GM21367 (cell line): Measurements from ENCODE around the gene MUC5AC.
"Not testable (repeated sequence)": the region's sequence is repeated elsewhere in the genome, so short reads cannot be mapped to it uniquely, and the experiment has no call there.

ENCODE experiments used
- ATAC-seq: cut with Tn5 transposase; IDR thresholded peaks from one replicate; pipeline ENCODE4 v1.9.1; 2021; ENCODE audit not compliant: unreplicated experiment

MUC5AC gene

DNA sequence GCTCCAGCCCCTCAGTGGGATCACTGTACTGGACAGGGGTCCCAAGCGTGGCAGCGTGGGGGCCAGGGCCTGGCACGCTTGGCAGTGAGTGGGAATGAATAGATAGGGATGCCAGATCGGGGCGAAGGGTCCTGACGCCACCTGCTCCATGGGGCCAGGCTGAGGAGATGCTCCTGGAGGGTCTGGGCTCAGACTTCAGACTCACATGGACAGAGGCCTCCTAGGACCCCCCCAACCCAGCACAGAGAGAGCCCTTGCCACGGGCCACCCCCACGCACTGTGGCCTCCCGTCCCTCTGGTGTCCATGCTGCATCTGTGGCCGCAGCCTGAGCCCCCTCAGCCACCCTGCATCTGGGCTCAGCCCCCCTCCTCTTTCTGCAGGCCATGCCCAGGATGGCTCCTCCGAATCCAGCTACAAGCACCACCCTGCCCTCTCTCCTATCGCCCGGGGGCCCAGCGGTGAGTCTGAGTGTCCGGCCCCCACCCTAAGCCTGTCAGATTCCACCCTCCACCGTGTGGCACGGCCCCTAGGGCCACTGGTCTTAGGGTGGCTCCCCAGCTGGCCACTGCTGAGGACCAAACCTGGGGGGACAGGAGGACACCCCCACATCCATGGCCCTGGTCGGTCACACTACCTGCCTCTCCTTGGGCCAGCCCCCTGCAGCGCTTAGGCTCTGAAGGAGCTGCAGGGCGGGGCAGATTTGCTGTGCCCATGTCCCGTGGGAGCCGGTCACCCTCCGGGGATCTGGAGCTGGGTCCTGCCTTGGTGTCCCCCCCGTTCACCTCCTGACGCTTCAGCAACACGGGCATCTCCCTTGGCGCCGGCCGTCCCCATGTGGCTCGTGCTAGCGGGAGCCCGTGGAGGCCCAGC lies 2.7 kb downstream of the MUC5AC start:
- no peak for ATAC-seq

DNA sequence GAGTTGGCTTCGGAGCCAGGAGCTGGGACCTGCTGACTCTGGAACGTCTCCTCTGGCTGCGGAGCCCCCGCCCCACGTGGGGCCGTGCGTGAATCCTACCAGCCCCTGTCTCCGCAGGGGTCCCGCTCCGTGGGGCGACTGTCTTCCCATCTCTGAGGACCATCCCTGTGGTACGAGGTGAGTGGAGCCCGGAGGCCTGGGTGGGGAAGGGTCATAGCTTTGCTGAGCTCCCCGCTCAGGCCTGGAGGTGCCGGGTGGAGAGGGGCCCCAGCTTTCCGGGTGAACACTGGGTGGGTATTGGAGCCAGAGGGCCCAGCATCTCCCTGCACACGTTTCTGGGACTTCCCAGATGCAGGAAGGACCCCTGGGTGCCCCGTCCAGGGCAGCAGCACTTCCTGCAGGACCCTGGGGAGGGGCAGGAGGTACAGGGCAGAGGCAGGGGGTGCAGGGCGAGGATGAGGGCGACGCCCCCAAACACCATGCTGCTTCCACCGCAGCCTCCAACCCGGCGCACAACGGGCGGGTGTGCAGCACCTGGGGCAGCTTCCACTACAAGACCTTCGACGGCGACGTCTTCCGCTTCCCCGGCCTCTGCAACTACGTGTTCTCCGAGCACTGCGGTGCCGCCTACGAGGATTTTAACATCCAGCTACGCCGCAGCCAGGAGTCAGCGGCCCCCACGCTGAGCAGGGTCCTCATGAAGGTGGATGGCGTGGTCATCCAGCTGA lies 3.8 kb downstream of the MUC5AC start:
- ATAC-seq, result no peak

DNA sequence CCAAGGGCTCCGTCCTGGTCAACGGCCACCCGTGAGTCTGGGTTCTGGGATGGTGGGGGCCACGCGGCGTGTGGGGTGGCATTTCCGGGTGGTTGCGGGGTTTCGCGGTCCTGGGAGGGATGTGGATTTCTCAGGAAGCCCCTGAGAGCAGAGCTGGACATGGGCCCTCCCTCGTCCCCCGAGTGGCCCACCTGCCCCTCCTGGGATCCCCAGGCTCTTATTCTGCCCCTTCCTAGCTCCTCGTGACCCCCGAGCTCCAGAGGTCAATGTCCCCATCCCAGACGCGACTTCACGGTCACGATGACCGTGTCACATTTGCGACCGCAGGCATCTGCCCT lies 4.4 kb downstream of the MUC5AC start:
- ATAC-seq, result no peak

DNA sequence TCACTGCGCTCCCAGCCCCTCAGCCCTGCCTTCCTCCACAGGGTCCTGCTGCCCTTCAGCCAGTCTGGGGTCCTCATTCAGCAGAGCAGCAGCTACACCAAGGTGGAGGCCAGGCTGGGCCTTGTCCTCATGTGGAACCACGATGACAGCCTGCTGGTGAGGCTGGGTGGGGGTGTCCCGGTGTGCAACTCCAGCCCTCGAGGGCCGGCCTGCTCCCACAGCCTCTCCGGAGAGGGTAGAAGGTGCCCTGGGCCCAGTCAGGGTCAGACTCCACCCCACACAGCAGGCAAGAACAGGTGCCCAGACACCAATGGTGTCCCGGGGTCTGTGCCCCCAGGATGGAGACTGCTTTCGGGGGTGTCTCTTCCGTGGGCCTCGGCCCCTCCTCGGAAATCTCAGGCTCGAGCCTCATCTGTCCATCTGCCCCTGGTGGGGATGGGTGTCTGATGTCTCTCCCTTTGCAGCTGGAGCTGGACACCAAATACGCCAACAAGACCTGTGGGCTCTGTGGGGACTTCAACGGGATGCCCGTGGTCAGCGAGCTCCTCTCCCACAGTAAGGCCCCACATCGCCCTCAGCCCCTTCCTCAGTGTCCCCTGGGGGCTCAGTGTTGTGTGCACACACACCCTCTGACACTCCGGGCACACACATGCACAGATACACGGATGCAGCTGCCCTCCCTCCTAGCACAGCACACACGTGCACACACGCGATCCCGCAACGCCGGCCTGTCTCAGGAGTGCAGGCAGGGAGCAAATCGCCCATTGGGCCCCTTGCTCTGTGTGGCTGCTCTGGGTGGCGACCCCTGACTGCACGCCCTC lies 4.9 kb downstream of the MUC5AC start:
- no peak for ATAC-seq

DNA sequence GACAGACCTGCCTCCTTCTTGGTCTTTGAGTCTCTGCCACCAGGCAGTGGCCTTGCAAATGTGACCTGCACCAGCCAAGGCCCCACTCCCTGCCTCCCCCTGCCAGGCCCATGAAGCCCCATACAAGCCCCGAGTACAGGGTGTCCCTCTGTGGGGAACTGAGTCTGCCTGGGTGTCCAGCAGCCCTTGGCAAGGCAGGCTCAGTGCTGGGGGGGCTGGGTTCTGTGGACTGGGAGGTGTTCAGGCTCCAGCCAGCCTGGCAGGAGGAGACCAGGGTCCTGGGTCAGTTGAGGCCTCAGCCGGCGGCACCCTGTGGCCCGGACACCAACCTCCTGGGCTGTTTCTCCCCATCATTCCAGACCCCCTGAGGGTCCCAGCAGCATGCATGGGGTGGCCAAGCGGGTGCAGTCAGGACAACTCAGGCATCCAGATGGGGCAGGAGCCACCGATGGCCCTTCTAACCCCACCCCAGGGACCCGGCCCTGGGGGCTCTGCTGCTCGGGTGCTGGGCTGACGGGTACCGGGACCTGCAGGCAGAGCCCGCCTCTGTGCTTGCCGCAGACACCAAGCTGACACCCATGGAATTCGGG lies 5.7 kb downstream of the MUC5AC start:
- ATAC-seq, result no peak

DNA sequence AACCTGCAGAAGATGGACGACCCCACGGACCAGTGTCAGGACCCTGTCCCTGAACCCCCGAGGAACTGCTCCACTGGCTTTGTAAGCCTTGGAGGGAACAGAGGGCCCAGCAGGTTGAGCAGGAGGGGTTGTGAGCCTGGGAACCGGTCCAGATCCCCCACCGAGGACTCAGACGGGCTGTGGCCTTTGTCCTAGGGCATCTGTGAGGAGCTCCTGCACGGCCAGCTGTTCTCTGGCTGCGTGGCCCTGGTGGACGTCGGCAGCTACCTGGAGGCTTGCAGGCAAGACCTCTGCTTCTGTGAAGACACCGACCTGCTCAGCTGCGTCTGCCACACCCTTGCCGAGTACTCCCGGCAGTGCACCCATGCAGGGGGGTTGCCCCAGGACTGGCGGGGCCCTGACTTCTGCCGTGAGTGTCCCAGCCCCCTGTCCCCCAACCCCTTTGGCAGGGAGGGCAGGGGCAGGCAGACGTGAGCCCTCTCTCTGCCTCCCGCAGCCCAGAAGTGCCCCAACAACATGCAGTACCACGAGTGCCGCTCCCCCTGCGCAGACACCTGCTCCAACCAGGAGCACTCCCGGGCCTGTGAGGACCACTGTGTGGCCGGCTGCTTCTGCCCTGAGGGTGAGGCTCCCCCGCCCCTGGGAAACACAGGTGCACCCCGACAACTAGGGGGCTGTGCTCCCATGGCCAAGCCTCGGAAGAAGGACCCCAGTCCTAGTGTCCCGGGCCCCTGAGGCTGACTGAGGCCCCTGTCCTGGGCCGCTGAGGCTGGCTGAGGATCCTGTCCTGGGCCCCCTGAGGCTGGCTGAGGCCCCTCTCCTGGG lies 6.4 kb downstream of the MUC5AC start:
- ATAC-seq, result no peak

DNA sequence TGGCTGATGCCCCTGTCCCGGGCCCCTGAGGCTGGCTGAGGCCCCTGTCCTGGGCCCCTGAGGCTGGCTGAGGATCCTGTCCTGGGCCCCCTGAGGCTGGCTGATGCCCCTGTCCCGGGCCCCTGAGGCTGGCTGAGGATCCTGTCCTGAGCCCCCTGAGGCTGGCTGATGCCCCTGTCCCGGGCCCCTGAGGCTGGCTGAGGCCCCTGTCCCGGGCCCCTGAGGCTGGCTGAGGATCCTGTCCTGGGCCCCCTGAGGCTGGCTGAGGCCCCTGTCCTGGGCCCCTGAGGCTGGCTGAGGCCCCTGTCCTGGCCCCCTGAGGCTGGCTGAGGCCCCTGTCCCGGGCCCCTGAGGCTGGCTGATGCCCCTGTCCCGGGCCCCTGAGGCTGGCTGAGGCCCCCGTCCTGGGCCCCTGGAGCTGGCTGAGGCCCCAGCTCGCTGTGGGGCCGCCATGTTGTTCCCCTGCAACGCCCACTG lies 7.1 kb downstream of the MUC5AC start:
- not testable (repeated sequence) for ATAC-seq

DNA sequence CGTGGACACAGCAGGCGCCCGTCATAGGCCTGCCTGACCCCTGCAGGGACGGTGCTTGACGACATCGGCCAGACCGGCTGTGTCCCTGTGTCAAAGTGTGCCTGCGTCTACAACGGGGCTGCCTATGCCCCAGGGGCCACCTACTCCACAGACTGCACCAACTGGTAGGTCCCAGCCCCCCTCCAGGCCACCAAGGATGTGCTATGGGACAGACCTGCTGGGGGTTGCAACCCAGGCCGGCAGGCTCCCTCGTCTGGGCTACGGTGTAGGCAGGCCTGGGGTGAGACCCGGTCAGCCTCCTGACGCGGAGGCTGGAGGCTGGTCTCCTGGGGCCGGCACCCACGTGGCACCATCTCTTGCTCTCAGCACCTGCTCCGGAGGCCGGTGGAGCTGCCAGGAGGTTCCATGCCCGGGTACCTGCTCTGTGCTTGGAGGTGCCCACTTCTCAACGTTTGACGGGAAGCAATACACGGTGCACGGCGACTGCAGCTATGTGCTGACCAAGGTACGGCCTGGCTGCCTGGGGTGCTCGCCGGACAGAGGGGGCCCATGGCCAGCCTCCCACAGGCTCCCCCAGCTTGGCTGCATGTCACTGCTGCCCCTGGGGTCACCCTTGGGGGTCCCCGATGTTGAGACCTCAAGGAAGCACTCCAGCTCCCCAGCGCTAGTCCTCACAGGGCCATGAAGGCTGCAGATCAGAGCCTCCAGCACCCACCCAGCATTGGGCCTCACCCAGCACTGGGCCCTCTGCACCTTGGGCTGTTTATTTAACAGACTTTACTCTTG lies 7.7 kb downstream of the MUC5AC start:
- no peak for ATAC-seq

DNA sequence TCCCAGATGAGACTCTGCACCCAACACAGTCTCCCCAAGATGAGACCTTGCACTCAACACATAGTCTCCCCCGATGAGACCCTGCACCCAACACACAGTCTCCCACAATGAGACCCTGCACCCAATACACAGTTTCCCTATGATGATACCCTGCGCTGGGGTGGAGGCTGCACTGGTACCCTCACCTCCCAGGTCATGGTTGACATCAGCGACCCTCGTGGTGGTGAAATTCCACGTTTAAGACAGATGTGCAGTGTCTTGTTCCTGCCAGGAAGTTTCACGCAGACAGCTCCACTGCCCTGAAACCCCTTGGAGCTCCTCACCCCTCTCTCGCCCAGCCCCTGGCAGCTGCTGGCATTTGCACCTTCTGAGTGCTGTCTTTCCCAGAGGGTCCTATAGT lies 9.5 kb downstream of the MUC5AC start:
- ATAC-seq, result no peak

DNA sequence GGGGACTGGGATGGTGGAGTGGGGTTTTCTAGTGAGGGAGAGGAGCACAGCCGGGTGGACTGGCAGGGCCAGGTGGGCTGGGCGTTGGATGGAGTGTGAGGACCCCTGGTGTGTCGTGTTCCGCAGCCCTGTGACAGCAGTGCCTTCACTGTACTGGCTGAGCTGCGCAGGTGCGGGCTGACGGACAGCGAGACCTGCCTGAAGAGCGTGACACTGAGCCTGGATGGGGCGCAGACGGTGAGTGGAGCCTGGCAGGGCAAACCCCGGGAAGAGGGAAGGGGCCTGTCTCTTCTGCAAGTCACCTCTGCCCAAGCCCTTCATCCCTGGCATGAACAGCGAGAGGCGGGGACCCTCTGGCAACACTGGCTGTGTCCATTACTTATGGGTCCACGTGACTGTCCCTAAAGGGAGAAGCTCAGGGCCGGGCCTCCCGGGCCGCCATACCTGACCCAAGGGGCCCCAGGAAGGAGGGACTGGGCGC lies 10.0 kb downstream of the MUC5AC start:
- ATAC-seq, result no peak

DNA sequence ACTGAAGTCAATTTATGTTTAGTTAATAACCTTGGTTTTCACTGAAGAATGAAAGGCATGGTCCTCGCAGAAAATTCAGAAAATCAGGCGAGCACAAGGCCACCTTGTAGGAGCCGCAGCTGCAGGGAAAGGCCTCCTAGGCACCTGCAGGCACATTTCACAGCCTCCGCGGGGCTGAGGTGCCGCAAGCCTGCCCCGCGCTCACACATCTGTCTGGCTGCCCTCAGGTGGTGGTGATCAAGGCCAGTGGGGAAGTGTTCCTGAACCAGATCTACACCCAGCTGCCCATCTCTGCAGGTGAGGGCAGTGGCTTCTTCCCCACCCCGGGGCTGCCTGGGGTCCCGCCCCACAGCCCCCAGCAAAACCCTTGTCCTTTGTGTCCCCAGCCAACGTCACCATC lies 10.5 kb downstream of the MUC5AC start:
- no peak for ATAC-seq

DNA sequence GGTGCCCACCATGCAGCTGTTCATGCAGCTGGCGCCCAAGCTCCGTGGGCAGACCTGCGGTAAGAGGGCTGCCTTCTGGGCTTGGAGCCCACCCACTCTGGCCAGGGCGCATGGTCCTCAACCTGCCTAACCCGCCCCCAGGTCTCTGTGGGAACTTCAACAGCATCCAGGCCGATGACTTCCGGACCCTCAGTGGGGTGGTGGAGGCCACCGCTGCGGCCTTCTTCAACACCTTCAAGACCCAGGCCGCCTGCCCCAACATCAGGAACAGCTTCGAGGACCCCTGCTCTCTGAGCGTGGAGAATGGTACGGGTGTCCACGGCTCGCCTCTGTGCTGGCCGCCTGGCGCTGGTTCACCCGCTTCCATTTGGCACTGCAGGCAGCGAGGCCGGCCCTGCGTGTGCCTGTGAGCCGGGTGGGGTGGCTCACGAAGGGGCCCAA lies 11.0 kb downstream of the MUC5AC start:
- no peak for ATAC-seq

DNA sequence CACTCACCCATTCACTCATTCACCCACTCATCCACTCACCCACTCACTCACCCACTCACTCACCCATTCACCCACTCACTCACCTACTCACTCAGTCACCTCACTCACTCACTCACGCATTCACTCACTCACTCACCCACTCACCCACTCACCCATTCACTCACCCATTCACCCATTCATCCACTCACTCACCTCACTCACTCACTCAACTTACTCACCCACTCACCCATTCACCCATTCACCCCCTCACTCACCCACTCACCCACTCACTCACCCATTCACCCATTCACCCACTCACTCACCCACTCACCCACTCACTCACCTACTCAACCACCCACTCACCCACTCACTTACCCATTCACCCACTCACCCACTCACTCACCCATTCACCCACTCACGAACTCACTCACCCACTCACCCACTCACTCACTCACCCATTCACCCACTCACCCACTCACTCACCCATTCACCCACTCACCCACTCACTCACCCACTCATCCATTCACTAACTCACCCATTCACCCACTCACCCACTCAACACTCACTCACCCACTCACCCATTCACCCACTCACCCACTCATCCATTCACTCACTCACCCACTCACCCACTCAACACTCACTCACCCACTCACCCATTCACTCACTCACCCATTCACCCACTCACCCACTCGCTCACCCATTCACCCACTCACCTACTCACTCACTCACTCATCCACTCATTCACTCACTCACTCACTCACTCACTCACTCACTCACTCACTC lies 13.7 kb downstream of the MUC5AC start:
- ATAC-seq, result no peak

DNA sequence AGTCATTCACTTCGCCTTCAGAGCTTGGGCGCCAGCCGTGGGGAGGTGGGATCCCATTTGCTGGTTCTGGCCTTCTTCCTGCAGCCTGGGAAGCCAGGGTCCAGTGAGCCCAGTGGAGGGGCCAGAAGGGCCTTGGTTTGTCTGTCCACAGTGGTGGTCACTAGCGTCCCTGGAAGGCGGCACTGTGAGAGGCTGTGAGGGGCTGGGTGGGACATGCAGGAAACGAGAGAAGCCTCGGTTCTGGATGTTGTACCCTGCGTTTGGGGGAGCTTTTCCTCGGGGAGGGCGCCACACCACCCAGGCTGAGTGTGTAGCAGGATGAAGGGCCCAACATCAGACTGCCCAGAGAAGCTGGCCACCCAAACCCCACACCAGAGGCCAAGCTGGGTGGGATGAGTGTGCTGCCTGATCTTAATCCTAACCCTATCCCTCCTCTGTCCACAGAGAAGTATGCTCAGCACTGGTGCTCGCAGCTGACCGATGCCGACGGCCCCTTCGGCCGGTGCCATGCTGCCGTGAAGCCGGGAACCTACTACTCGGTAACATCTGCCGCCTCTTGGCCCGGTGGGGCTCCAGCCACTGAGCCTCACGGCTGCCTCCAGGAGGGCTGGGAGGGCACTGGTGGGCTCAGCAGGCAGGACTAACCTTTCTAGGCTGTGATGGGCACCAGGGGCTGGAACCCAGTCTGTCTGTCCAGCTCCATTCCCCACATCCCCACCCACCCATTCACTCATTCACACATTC lies 14.4 kb downstream of the MUC5AC start:
- ATAC-seq, result no peak

DNA sequence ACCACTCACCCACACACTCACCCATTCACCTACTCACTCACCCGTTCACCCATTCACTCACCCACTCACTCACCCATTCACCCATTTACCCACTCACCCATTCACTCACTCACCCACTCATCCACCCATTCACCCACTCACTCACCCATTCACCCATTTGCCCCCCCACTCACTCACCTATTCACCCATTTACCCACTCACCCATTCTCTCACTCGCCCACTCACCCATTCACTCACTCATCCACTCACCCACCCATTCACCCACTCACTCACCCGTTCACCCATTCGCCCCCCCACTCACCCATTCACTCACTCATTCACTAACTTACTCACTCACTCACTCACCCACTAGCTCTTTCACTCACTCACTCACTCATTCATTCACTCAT lies 15.0 kb downstream of the MUC5AC start:
- ATAC-seq, result no peak

DNA sequence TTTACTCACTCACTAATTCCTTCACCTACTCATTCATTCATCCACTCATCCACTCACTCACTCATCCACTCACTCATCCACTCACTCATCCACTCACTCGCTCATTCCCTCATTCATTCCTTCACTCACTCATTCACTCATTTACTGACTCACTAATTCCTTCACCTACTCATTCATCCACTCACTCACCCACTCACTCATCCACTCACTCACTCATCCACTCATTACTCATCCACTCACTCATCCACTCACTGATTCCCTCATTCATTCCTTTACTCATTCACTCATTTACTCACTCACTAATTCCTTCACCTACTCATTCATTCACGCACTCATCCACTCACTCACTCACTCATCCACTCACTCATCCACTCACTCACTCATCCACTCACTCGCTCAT lies 15.6 kb downstream of the MUC5AC start:
- ATAC-seq, result not testable (repeated sequence)

DNA sequence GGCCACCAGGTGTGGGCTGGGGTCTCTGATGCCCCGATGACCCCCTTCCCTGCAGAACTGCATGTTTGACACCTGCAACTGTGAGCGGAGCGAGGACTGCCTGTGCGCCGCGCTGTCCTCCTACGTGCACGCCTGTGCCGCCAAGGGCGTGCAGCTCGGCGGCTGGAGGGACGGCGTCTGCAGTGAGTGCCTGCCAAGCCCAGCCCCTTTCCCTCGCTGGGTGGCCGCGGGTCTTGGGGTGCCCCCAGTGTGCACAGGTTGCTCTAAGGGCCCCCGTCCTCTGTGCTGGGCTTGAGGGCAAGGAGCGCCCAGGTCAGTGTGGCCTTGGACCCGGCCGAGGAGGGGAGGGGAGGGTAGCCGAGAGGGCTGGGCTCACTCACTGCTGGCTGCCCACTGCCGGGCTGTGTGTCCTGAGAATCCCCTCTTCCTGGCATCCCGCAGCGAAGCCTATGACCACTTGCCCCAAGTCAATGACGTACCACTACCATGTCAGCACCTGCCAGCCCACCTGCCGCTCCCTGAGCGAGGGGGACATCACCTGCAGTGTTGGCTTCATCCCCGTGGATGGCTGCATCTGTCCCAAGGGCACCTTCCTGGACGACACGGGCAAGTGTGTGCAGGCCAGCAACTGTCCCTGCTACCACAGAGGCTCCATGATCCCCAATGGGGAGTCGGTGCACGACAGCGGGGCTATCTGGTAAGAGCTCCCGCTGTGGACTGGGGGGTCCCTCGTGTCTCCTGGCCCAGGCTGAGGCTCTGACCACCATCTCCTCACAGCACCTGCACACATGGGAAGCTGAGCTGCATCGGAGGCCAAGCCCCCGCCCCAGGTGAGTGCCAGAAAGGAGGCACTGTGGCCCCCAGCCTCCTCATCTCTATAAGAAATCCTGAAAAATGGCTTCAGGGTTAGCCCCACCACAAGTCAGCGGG lies 17.0 kb downstream of the MUC5AC start:
- no peak for ATAC-seq
